Hematopoietic multipotent progenitor cell (in vitro differentiated cells): ENCODE measurements around the gene TAF4B. TPM values are rescaled to one million over a fixed set of nuclear protein-coding genes. Genes with fewer than 3 reads are reported as not detected.
"Not testable (repeated sequence)": the region's sequence is repeated elsewhere in the genome, so short reads cannot be mapped to it uniquely, and the experiment has no call there.

Experiments used
- DNase-seq, 3 donors: peaks; one replicate each; pipeline ENCODE4 v3.0.0-alpha.2; 2011 to 2015; ENCODE audit warnings: low read depth in 2 of 3, low spot score in 2 of 3
- total RNA-seq: library from RNA; depleted of rRNA; stranded (reverse); fragments of >200 nt; gene quantifications from one replicate; pipeline ENCODE4 v1.2.3, GENCODE V29; 2012

The TAF4B gene
- total RNA-seq, 1 donor: 14.8 TPM

DNA sequence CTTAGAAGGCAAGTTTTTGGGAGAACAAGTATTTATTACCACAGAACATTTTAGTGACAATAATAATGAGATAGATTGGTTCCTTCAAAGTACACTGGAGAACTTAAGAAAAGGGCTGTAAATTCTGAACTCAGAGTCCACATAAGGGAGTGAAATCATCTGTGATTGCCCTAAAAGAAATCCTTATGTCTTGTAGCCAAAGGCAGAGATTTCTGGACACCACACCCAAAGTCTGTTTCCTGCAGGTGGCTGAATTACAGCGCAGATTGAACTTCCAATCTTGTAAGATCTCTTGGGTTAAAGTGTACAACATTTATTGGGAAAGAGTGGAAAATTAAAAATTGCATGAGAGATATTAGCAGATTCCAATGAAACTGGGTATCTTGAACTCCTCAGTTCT lies 143.8 kb downstream of the TAF4B start:
- no peak for DNase-seq

DNA sequence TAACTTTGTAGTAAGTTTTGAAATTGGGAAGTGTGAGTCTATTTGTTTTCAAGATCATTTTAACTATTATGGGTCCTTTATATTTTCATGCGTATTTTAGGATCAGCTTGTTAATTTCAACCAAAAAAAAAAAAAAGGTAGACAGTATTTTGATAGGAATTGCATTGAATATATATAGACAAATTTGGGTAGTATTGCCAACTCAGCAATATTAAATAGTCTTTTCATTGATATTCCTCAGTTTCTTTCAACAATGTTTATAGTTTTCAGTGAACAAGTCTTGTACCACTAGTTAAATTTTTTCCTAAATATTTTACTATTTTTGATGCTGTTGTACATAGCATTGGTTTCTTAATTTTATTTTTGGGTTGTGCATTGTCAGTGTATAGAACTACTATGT lies 149.9 kb downstream of the TAF4B start:
- DNase-seq: no peak

DNA sequence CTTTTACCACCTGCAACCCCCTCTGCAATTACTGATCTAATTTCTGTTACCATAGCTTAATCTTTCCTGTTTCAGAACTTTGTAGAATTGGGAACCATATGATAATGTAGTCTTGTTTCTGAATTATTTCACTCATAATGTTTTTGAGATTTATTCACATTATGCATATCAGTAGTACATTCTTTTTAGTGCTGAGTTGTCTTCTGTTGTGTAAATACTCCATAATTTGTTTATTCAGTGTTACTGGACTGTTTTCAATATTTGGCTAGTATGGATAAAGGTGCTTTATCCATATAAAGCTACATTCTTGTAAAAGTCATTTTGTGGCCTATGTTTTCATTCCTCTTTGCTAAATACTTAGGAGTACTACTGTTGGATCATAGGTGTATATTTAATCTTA lies 152.5 kb downstream of the TAF4B start:
- DNase-seq: no peak

DNA sequence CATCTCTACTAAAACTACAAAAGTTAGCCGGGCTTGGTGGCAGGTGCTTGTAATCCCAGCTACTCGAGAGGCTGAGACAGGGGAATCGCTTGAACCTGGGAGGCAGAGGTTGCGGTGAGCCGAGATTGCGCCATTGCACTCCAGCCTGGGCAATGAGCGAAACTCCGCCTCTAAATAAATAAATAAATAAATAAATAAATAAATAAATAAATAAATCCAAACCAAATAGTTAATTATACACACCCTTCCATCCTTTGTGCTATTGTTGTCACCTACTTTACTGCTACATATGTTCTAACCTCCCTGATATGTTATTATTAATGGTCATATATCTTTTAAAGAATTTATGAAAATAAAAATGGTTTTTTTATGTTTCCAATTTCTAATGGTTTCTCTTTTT lies 155.3 kb downstream of the TAF4B start:
- not testable (repeated sequence) for DNase-seq

DNA sequence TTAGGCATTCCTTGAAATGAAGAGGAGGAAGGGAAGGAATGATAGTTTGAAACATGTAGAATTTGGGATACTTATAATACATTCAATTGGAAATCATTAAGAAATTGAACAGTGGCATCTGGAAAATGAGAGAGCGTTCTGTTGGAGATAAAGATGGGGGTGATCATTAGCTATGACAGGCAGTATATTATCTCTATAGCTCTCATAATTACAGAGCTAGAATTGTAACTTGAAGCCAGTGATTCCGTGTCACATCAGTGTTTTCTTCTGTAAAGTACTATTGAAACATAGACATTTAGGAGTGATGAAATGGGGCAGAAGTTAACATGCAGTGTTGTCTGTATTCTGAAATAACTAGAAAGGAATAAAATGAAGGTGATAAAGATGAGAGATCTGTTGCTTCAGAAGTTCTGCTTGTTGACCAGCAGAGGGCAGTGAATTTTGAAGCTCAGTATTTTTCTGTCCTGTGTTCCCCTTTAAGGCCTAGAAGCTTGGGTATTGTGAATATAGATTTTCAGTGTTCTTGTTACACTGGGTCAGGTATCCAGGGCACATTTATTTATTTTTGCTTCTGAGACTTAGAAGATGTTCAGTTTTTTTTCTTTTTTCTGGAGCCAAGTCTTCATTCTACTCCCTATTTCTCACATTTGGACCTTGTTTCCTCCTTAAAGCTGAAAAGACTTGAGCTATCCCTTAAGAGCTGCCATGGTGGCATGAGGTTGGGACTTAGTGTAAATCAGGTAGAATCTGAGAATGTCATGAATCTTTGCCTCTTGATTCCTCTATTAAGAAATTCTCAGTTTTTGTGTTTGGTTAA lies 157.4 kb downstream of the TAF4B start:
- peak in 2 of 3 donors; percentile 29 to 67 for DNase-seq

DNA sequence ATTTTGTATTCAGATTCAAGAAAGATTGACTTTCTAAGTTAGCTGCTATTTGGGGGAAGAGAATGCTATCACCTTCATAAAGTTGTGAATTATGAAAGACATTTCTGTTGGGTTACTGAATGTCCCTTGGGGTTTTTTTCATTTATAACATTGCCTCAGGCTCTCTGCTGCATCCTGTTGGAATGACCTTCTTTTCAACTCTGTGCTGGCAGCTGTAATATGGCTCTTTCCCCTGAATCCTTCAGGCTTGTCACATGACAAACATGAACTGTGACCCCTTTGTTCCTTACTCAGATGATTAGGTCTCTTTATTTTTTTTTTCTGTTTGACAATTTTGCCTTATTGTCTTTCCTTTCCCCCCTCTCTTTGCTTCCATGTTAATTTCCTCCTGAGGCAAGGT lies 159.8 kb downstream of the TAF4B start:
- DNase-seq: no peak

DNA sequence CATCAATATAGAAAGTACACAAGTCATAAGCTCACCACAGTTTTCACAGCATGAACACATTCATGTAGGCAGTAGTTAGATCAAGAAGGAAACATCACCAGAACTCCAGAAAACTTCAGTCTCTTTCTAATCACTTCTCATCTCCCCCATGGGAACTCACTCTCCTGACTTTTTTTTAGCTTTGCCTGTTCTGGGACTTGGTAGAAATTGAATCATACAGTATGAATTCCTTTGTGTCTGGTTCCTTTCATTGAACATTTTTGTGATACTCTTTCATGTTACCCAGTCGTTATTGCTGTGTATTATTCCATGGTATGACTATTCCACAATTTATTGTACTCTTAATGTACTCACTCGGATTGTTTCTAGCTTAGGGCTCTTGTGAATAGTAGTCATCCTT lies 160.2 kb downstream of the TAF4B start:
- DNase-seq: no peak

DNA sequence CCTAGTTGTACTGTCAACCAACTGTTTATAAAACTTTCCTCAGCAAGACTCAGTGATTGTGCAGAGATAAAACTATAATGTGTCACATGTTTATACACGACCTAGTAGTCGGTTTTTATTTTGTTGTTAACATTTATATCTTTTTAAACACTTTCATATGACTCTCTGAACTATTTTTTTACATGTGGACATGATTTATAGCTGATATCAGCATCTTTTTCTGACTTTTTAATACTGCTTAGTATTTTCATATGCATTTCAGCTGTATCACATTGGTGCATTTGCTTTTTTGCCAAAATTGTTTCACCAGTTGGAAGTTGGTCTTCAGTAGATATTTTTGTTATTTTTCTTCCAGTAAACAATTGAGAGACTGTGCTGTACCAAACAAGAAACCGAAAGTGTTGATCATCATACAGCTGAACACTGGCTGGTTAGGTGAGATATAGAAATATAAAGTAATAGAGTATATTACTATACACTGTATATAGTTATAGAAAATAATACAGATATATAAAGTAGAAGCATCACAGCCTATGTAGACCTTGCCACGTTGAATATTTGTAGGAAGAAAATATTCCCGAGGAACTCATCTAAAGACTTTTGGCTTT lies 167.9 kb downstream of the TAF4B start:
- DNase-seq: no peak

DNA sequence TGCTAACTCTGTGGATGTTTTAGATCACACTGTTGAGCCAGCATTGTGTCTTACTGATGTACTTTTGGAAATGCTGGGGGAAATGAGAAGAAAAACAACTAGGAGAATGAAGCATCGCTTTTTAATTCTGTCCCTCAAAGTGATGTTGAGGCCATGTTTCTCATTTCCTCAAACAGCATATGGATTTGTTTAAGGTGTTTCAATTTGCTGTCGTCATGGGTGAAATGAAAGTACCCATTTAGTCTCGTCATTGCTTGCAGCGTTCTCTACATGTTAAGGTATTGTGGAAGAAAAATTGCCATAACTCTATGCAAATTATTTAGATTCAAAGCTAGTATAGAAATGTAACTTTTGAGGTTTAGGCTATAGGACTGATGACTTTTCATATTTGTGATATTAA lies 170.8 kb downstream of the TAF4B start:
- no peak for DNase-seq

DNA sequence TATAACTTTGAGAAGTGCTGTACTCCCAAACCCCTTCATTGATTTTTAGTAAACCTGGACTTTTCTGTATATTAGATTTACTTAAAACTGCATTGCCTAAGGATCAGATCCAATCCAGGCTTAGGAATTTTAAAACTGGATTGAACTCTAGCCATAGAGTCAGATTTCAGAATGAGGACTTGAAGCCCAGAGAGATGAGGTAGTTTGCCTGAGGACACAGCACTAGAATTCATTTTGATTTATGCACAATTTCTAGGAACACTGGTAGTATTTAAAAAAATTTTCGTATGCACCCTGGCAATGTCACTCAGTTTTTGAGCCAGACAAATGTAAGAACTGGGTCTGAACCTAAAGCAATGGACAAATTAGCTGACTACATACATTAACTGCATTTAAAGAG lies 177.2 kb downstream of the TAF4B start:
- no peak for DNase-seq

DNA sequence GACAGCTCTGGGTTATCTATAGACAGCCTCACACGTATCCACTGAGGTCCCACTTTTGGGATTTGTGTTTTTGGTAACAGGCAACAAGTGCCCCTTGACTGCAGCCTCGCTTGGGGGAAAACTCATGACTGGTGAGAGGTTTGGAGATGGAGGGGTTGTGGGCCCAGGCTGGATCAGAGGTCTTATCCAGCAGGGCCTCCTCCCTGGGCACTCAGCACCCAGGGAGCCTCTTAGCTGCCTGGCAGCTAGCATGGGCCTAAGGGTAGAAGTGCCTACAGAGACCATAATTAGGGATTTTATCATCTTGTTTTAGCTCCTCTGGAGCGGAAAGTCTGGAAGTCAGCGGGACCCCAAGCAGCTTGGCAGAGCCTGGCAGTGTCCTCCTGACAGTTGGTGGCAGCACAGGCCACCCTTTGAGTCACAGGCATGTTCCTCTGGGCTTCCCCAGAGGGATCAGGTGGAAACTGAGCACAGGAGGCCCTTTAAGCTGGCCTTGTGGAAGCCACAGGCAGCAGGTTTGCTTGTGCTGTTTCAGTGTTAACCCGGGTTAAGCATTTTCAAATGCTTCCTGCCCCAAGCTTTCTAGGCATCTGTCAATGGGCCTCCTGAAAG lies 179.1 kb downstream of the TAF4B start:
- peak in 2 of 3 donors; percentile 9 to 20 for DNase-seq

DNA sequence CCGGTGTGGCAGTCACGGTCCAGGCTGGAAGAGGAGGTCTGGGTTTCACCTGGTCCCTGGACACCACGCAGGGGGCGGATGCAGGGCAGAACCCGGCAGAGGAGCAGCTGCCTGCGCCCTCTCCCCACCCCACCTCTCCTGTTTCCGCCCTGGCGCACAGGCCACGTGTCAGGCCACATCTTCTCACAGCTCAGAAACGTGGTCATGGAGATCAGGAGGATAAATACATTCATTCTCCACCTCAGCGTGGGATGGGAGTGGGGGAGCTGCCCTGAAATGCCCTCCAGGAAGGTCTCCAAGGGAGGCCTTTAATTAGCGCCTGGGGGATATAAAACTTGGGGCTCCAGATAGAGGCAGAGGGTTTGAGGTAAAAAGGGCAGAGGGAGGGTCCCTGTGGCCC lies 180.1 kb downstream of the TAF4B start:
- DNase-seq: no peak

DNA sequence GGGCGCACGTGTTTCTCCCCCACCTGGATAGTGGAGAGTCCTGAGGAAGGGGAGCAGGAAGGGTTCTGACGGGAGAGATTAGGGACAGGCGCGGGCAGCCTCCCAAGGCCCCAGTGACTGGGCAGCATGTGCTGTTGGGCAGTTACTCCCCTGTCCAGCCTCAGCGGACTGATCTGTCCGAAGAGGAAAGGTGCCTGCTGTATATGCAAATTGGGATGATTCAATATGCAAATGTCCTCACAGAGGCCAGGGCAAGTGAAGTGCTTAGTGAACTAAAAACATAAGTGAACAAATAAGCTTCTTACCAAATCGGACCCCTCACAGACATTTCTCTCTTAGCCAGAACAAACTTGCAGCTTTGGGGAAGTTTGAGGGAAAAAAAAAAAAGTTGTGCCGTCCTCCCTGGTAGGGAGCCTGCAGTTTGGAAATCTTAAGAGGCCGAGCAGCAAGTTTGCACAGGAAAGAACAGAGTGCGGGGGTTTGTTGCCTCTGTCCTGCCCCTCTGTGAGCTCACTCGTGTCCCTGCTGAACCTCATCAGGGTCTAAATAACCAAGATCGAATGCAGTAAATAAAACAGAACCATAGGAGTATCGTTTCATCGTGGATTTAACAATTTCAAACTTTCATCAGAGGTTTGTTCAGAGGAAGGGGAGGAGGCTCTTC lies 180.7 kb downstream of the TAF4B start:
- no peak for DNase-seq

DNA sequence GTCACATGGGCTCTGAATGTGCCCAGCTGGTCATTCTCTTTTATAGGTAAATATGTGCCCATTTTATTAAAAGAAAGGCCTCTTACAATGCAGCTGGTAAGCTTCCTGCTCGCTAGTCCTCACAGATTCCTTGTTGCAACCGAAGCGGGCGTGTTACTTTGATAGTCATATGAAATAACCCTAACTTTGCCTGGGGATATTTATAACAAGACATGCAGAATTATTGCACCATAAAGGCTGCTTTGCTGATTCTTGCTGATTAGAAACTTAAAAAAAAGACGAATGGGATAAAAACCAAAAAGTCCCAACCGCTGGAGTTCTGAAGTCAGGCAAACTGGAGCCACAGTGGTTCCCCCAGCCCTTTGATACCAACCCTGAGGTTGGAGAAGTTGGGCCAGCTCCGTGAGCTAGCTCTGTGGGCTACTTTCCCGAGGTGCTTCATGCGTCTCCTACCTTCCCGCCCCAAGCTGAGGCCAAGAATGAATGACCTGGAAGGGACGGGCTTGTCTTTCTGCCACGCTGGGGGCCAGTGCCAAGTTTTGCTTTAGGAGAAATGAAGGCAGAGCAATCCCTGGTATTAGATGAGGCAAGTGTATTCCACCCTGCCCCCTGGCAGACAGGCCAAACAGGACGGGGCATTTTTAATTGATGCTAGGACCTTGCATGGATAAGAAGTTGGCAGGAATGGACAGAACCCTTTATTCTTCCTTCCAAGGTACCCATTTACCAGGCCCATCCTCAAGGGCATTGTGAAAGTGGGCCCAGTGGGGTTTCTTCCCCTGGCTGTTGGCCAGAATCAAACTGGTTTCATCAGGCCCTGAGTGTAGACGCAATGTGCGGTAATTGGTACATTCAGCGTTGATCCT lies 181.7 kb downstream of the TAF4B start:
- DNase-seq: no peak

DNA sequence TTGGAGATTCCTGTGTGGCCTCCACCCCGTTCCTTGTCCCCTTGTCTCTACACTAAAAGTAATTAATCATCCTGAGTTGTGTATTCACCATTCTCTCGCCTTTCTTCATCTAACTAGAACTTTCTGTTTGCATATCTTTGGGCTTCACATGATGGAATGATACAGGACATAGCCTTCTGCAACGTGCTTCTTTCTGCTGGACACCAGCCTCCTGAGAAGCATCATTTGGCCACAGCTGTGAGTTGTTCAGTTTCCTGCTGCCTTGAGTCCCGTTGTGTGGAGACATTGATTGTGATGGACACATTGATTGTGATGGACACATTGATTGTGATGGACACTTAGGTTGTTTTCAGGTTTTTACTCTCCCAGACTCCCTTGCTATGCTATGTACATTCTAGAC lies 182.8 kb downstream of the TAF4B start:
- DNase-seq: no peak

DNA sequence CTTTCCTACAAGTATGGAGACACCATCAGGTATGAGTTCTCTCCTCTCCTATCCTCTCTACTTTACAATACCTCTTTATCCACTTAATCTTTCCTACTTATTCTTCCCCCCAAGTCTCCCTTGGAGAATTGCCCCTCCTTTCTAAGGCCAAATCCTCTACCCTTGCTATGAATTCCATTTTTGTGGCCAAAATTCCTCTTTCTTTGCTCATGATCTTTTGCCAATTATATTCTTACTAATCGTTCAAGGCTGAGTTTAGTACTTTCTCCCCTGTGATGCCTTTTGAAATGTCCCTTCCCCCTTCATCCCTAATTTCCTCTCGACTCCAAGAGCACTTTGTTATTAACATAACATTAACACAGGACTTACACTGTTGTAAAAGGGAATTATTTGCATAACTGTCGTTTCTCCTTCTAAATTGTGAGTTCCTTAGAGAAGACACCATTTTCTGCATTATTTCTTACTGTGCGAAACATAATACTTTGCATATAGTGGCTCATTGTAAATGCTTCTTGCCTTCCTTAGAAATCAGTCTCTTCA lies 188.7 kb downstream of the TAF4B start:
- no peak for DNase-seq

DNA sequence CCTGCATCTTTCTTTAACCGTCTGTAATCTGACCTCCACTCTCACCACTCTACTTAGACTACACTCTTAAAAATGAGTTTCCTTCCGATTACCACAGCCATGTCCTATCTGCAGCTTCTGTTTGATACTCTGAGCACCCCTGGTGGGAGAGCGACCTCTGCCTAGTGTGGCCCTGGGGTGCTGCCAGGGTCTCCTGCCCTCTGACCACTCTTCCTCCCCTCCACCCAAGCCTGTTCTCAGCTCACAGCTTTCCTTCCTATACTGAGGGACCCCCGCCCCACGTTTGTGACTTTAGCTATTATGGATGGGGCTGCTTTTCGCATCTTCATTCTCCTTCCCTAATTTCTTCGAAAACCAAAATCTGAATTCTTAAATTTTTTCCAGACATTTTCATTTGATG lies 189.4 kb downstream of the TAF4B start:
- no peak for DNase-seq

DNA sequence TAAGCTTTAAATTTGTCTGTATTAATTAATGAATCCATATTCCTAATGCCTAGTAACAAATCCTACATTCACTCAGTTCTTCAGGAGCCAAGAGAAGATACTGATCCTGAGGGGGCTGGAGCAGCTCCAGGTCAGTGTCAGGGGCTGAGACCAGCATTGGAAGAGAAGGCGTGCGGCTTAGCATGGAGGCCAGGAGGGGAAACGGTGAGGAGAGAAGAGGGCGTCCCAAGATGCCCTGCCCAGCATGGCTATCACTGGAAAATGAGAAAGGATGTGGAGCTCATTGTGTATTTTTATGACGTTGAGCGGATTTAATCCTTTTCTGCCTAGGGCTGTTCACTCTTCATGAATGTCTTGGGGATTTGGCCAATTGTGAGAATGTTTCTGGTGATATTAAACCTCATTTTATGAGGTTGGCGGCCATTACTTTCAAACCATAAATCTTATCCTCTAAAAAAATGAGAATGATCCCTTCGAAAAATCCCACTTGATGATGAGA lies 190.5 kb downstream of the TAF4B start:
- no peak for DNase-seq

DNA sequence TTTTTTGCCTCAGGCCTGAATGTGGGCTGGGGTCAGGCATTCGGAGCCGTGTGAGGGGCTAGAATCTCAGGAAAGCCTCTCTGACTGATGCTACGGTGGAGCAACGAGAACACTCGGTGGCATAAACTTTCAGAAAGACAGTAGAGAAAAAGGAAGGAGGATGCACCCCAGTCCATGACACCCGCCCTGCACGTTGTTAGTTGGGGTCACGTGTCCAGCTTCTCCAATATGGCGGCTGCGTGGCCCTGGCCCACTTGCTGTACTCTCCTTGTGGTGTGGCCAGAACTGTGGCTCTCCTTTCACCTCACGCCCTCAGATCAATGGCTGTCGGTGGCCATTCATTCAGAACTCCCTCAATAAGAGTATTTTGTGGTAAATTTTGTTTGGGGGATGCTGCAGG lies 190.9 kb downstream of the TAF4B start:
- DNase-seq: no peak

DNA sequence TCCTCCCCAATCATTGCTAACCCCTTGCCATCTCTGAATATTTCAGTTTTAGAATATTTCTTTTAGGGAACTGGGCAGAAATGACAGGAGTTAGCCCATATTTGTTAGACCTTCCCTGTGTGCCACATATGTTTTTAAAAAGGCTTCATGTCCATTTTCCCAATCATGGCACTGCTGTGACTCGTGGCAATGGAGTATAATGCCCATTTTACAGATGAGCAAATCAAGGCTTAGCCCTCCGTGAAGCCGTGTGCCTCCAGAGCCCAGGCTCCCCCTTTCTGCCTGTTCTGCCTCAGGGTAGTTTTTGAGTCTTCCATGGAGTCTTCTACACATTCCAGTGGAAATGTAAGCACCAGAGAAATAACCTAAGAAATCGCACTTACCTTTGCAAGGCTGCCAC lies 192.0 kb downstream of the TAF4B start:
- no peak for DNase-seq
